ENCODE measurements around the gene OTOA.
"Not testable (repeated sequence)": the region's sequence is repeated elsewhere in the genome, so short reads cannot be mapped to it uniquely, and the experiment has no call there.

OTOA gene

DNA sequence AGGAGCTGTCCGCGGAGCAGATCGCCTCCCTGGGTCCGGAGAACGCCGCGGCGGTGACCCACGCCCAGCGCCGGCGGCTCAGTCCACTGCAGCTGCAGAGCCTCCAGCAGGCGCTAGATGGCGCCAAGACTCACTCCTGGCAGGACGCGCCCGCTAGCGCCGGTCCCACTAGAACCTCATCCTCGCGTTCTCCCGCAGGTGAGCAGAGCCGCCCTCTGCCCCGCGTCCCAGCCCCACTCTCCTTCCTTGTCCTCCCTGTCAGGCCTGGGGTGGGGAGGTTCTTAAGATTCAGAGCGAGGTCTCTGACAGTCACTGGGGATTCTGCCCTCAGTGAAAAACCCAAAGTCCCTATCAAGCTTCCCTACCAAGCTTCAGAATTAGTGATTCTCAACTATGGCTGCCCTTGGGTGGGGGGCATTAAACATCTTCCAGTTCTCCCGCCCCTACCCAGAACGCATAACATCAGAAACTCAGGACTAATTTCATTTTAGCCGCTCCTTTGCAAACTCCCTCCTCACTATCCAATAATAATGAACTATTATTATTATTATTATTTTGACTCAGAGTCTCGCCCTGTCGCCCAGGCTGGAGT is 93.4 kb downstream of the OTOA start:
- H3K27ac ChIP-seq (ENCODE audit: insufficient read depth, low read depth, low read length, poor library complexity, severe bottlenecking); H3K9me3 ChIP-seq (ENCODE audit: control insufficient read depth, low read length); H3K4me1 ChIP-seq (ENCODE audit: control insufficient read depth, insufficient read depth, low read length); H3K27me3 ChIP-seq (ENCODE audit: control insufficient read depth, insufficient read depth, low read length, poor library complexity, severe bottlenecking); H3K4me3 ChIP-seq (ENCODE audit: insufficient read depth, low read depth, low read length); H3K36me3 ChIP-seq (ENCODE audit: control insufficient read depth, insufficient read depth, low read length): not testable (repeated sequence)
- no CpG with 5 or more reads among the region's 31 CpGs for WGBS, 2 experiments

DNA sequence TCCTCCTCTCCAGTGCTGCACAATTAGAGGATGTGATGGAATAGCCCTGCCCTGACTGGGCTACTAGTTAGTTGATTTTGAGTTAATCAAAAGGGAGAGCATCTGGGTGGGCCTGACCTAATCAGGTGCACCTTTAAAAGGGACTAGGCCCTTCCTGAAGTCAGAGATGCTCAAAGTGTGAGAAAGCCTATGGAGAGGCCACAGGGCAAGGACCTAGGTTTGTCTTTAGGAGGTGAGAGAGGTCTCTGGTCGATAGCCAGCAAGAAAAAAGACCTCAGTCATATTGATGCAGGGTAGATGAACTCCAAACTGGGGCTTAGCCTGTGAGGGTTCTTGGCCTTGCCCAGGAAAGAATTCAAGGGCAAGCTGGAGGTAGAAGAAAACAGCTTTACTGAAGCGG is 104.5 kb downstream of the OTOA start:
- 91 to 96% methylated on average over 1 of the region's 2 CpGs for WGBS, 2 experiments
- not testable (repeated sequence) for H3K4me3 ChIP-seq (ENCODE audit: insufficient read depth, low read depth, low read length)

DNA sequence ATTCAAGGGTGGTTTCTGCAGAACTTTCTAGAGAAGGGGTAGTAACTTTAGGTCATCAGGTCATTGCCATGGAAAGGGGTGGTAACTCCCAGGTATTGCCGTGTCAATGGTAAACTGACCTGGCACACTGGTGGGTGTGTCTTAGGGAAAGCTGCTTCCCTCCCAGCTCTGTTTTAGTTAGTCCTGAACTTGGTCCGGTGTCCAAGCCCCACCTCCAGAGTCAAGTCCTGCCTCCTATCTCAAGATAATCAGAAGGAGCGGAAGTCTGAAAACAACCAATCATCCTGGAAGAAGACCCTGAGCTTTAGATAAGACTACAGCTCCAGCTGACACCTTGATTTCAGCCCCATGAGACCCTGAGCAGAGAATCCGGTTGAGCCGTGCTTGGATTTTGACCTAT is 105.0 kb downstream of the OTOA start:
- H3K27me3 ChIP-seq (ENCODE audit: control insufficient read depth, insufficient read depth, low read length, poor library complexity, severe bottlenecking); H3K4me3 ChIP-seq (ENCODE audit: insufficient read depth, low read depth, low read length); H3K9me3 ChIP-seq (ENCODE audit: control insufficient read depth, low read length); H3K27ac ChIP-seq (ENCODE audit: insufficient read depth, low read depth, low read length, poor library complexity, severe bottlenecking); H3K4me1 ChIP-seq (ENCODE audit: control insufficient read depth, insufficient read depth, low read length); H3K36me3 ChIP-seq (ENCODE audit: control insufficient read depth, insufficient read depth, low read length): not testable (repeated sequence)
- WGBS, 2 experiments, result no CpG with 5 or more reads among the region's 5 CpGs

More for the DNA sequence above, 104.5 kb downstream of the OTOA start:
- not testable (repeated sequence) for H3K27ac ChIP-seq (ENCODE audit: insufficient read depth, low read depth, low read length, poor library complexity, severe bottlenecking); H3K27me3 ChIP-seq (ENCODE audit: control insufficient read depth, insufficient read depth, low read length, poor library complexity, severe bottlenecking); H3K36me3 ChIP-seq (ENCODE audit: control insufficient read depth, insufficient read depth, low read length); H3K9me3 ChIP-seq (ENCODE audit: control insufficient read depth, low read length); H3K4me1 ChIP-seq (ENCODE audit: control insufficient read depth, insufficient read depth, low read length)

DNA sequence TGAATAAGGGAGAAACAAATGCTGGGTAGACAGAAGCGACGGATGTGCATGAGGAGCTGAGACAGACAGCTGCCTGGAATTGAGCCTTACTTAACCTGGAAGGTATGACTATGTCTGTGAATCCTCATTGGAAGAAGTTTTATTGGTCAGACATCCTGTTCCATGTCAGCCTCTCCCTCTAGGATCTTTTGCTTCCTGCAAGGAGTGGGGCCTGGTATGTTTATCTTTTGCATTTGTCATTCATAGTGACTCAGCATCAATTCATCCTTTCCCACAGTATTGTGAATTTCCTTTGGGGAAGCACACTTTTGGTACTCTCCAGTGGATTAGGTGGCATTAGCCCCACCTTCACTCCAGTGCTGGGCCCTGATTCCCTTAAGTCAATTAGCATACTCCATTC is 105.5 kb downstream of the OTOA start:
- H3K27me3 ChIP-seq (ENCODE audit: control insufficient read depth, insufficient read depth, low read length, poor library complexity, severe bottlenecking); H3K27ac ChIP-seq (ENCODE audit: insufficient read depth, low read depth, low read length, poor library complexity, severe bottlenecking); H3K36me3 ChIP-seq (ENCODE audit: control insufficient read depth, insufficient read depth, low read length); H3K9me3 ChIP-seq (ENCODE audit: control insufficient read depth, low read length); H3K4me3 ChIP-seq (ENCODE audit: insufficient read depth, low read depth, low read length); H3K4me1 ChIP-seq (ENCODE audit: control insufficient read depth, insufficient read depth, low read length): not testable (repeated sequence)
- WGBS, 2 experiments, result 93 to 95% methylated on average over 2 of the region's 2 CpGs

DNA sequence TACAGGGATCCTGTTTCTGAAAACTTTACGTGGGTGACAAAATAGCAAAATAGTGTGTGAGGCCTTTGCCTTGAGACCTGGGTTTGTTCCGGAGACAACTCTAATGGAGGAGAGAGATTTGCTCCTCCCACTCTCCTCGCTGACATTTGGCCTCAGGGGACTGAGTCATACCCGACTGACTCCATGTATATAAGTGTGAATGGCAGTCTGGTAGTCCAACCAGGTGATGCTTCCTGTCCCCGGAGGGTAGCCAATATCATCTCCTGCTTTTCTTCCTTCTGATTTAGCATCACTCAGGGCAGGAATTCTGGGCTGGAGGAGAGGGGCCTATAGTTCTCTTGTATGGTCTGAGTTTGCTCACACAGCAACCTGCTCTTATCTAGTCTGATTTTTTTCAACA is 106.8 kb downstream of the OTOA start:
- no CpG with 5 or more reads among the region's 5 CpGs for WGBS, 2 experiments
- not testable (repeated sequence) for H3K4me3 ChIP-seq (ENCODE audit: insufficient read depth, low read depth, low read length); H3K4me1 ChIP-seq (ENCODE audit: control insufficient read depth, insufficient read depth, low read length); H3K9me3 ChIP-seq (ENCODE audit: control insufficient read depth, low read length); H3K36me3 ChIP-seq (ENCODE audit: control insufficient read depth, insufficient read depth, low read length); H3K27me3 ChIP-seq (ENCODE audit: control insufficient read depth, insufficient read depth, low read length, poor library complexity, severe bottlenecking); H3K27ac ChIP-seq (ENCODE audit: insufficient read depth, low read depth, low read length, poor library complexity, severe bottlenecking)

DNA sequence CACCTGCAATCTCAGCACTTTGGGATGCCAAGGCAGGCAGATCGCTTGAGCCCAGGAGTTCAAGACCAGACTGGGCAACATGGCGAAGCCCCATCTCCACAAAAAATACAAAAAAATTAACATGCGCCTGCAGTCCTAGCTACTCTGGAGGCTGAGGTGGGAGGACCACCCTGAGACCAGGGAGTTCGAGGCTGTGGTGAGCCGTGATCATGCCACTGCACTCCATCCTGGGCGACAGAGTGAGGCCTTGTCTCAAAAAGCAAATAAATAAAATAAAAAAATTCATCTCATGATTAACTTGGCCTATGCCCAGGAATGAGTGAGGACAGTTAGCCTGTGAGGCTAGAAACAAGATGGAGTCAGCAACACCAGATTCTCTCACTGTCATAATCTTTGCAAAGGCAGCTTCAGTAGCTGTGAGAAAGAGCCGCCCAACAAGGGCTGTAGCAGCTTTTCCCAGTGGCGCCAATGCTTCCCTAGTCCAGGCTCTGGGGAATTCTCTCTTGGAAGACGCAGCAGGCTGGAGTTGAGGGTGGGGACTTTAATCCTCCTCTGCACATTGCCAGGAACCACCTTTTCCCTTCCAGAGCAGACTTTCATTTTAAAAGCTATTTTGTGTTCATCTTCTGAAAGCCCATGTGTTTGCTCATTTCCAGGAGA is 108.9 kb downstream of the OTOA start:
- 86 to 87% methylated on average over 8 to 9 of the region's 9 CpGs for WGBS, 2 experiments
- H3K27ac ChIP-seq (ENCODE audit: insufficient read depth, low read depth, low read length, poor library complexity, severe bottlenecking); H3K4me3 ChIP-seq (ENCODE audit: insufficient read depth, low read depth, low read length); H3K4me1 ChIP-seq (ENCODE audit: control insufficient read depth, insufficient read depth, low read length); H3K36me3 ChIP-seq (ENCODE audit: control insufficient read depth, insufficient read depth, low read length); H3K27me3 ChIP-seq (ENCODE audit: control insufficient read depth, insufficient read depth, low read length, poor library complexity, severe bottlenecking); H3K9me3 ChIP-seq (ENCODE audit: control insufficient read depth, low read length): not testable (repeated sequence)

DNA sequence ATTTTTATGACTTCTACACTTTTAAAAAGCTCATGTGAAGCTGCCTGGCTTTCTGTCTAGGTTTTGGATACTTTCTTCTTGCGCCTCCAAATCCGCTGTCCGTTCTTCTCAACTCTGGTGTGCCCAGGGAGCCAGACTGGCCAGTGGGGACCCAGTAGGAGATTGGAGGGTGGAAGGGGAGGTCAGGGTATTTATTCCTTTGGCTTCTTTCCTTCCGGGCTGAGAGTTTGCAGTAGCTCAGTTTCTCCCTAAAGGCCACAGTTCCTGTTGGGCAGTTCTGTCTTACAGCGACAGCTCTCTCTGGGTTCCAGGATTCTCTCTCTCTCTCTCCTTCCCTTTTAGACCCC is 109.4 kb downstream of the OTOA start:
- 92 to 93% methylated on average over 5 of the region's 5 CpGs for WGBS, 2 experiments
- not testable (repeated sequence) for H3K36me3 ChIP-seq (ENCODE audit: control insufficient read depth, insufficient read depth, low read length); H3K9me3 ChIP-seq (ENCODE audit: control insufficient read depth, low read length); H3K27ac ChIP-seq (ENCODE audit: insufficient read depth, low read depth, low read length, poor library complexity, severe bottlenecking); H3K27me3 ChIP-seq (ENCODE audit: control insufficient read depth, insufficient read depth, low read length, poor library complexity, severe bottlenecking); H3K4me1 ChIP-seq (ENCODE audit: control insufficient read depth, insufficient read depth, low read length); H3K4me3 ChIP-seq (ENCODE audit: insufficient read depth, low read depth, low read length)

DNA sequence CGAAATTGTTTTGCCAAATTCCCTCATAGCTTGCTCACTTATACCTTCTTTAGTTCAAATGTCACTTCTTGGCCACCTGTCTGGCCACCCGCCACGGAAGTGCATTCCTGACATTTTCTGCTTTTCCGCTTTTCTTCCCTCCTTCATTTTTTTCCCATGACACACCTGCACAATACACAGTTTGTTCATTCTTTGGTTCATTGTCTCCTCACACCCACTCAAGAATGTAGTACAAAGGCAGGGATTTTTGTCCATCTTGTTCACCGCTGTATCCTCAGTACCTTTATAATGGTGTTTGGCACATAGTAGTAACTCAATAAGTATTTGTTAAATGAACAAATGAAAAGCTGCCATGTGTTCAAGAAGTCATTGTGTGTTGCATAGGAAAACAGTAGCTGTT is 116.8 kb downstream of the OTOA start:
- no CpG with 5 or more reads among the region's 5 CpGs for WGBS, 2 experiments
- not testable (repeated sequence) for H3K9me3 ChIP-seq (ENCODE audit: control insufficient read depth, low read length); H3K4me1 ChIP-seq (ENCODE audit: control insufficient read depth, insufficient read depth, low read length); H3K36me3 ChIP-seq (ENCODE audit: control insufficient read depth, insufficient read depth, low read length); H3K4me3 ChIP-seq (ENCODE audit: insufficient read depth, low read depth, low read length); H3K27me3 ChIP-seq (ENCODE audit: control insufficient read depth, insufficient read depth, low read length, poor library complexity, severe bottlenecking); H3K27ac ChIP-seq (ENCODE audit: insufficient read depth, low read depth, low read length, poor library complexity, severe bottlenecking)

DNA sequence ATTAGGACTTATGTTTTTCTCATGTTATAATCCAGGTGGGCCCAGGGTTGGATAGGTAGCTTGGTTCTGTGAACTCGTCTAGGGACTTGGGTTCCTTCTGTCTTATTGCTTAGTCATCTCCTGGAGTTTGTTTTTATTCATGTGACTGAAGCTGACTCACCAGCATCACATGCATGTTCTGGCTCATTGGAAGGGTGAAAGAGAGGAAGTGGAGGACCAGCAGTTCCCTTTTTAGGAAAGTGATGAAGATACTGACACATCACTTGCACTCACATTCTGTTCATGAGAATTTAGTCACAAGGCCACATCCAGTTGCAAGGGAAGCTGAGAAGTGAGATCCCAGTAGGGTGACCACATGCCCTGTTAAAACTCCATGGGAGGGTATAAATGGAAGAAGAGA is 126.7 kb downstream of the OTOA start:
- H3K36me3 ChIP-seq (ENCODE audit: control insufficient read depth, insufficient read depth, low read length); H3K4me3 ChIP-seq (ENCODE audit: insufficient read depth, low read depth, low read length); H3K9me3 ChIP-seq (ENCODE audit: control insufficient read depth, low read length); H3K4me1 ChIP-seq (ENCODE audit: control insufficient read depth, insufficient read depth, low read length); H3K27me3 ChIP-seq (ENCODE audit: control insufficient read depth, insufficient read depth, low read length, poor library complexity, severe bottlenecking); H3K27ac ChIP-seq (ENCODE audit: insufficient read depth, low read depth, low read length, poor library complexity, severe bottlenecking): not testable (repeated sequence)
- 60 to 75% methylated on average over 1 of the region's 1 CpG for WGBS, 2 experiments

DNA sequence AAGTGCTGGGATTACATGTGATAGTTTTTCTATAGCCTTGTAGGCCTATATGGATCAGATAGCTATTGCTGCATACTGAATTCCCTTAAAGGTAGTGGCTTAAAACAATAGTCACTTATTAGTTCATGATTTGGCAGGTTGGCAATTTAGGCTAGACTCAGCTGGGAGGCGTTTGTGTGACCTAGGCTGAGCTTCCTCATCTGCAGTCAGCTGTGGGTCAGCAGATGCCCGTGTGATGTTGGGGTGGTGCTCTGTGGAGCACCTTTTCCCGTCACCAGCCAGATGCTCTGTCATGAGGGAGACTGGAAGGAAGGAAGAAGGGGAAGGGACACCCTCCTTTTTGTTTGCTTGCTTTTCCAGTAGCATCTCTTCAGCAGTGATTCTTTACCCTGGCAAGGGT is 129.5 kb downstream of the OTOA start:
- not testable (repeated sequence) for H3K9me3 ChIP-seq (ENCODE audit: control insufficient read depth, low read length); H3K4me1 ChIP-seq (ENCODE audit: control insufficient read depth, insufficient read depth, low read length); H3K27ac ChIP-seq (ENCODE audit: insufficient read depth, low read depth, low read length, poor library complexity, severe bottlenecking); H3K36me3 ChIP-seq (ENCODE audit: control insufficient read depth, insufficient read depth, low read length); H3K4me3 ChIP-seq (ENCODE audit: insufficient read depth, low read depth, low read length); H3K27me3 ChIP-seq (ENCODE audit: control insufficient read depth, insufficient read depth, low read length, poor library complexity, severe bottlenecking)
- 85 to 89% methylated on average over 1 of the region's 3 CpGs for WGBS, 2 experiments

DNA sequence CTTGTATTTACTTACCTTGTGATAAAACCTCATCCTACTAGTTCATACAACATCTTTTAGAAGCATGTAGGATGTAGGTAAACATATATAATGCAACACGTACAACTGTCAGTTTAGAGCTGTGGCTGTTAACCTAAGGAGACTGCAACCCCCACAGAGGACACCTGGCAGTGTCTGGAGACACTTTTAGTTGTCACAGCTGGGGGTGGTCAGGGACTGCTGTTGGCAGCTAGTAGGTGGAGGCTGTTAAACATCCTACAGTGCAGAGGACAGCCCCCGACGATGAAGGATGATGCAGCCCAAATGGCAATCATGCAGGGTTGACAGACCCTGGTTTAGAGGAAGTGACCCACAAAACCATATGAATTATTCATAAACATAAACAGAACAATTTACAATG is 134.8 kb downstream of the OTOA start:
- not testable (repeated sequence) for H3K36me3 ChIP-seq (ENCODE audit: control insufficient read depth, insufficient read depth, low read length); H3K9me3 ChIP-seq (ENCODE audit: control insufficient read depth, low read length); H3K4me1 ChIP-seq (ENCODE audit: control insufficient read depth, insufficient read depth, low read length); H3K27ac ChIP-seq (ENCODE audit: insufficient read depth, low read depth, low read length, poor library complexity, severe bottlenecking); H3K27me3 ChIP-seq (ENCODE audit: control insufficient read depth, insufficient read depth, low read length, poor library complexity, severe bottlenecking); H3K4me3 ChIP-seq (ENCODE audit: insufficient read depth, low read depth, low read length)
- WGBS, 2 experiments, result no CpG with 5 or more reads among the region's 3 CpGs

Measured in ectodermal cell (in vitro differentiated cells).